ENCODE data around the gene CCDC154.

CCDC154 gene

DNA sequence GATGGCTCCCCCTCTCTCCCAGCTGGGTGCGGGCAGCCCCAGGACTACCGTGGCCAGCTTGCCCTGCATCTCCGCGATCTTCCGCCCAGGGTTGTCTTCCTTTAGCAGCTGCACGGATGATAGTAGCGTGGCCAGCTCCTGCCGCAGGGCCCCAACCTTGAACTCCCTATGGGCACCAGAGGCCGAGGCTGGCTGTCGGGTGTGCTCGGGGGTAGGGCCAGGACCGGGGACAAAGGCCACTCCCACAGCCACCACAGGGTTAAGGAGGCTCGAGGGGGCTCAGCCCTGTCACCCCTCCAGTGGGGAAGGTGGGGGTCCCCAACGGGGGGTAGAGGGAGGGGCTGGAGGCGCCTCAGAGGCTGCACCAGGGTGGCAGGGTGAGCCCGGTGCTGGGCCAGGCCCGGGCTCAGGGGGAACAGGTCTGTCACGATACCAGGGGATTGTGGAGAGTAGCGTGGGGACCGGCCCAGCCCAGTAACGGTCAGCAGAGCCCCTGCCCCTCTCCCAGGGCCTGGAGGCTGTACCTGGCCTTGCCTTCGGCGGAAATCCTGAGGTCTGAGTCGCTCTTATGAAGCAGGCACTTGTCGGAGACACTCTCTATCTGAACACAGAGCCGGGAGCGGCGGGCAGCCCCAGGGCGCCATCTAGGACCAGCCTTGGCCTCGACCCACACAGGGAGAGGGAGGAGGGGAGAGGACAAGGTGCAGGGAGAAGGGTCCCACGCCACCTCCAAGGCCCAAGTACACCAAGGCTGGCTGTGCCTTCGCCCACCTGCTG is 8.2 kb downstream of the CCDC154 start:
- DNase-seq: no peak

DNA sequence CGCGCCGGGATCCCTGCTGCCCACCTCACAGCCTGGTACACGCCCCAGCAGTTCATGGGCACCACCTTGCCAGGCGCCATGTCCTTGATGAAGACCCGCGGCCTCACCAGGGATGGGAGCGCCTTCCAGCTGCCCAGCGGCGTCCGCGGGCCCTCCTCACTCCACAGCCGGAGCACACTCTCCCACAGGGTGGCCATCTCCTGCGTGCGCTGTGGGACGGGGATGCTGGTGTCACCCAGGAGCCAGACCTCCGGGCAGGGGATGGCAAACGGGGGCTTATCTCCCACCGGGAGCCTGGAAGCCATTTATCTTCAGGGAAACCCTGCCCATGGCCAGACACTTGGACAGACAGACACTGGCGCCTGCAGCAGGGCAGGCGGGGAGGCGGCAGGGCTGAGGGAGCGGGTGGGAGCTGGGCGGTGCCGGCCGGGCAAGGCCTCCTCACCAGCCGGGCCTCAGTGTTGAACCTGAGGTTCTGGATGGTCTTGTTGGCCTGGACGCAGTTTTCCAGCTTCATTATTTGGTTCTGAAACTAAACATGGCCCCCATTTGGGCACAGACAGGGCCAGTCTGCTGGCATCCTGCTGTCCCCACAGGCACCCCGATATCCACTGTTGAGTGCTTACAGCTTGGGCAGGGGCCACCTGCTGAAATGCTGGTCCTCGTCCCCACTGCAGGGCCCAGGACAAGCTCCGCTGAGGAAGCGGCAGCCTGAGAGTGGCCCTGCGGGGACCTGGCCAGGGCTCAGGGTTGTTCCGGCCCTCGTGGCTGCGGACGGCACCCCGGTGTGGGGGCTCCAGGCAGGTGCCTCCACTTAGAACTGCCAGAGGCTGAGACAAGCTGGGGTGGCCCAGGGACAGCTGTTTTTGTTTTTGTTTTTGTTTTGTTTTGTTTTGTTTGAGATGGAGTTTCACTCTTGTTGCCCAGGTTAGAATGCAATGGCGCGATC is 9.4 kb downstream of the CCDC154 start:
- DNase-seq: no peak

DNA sequence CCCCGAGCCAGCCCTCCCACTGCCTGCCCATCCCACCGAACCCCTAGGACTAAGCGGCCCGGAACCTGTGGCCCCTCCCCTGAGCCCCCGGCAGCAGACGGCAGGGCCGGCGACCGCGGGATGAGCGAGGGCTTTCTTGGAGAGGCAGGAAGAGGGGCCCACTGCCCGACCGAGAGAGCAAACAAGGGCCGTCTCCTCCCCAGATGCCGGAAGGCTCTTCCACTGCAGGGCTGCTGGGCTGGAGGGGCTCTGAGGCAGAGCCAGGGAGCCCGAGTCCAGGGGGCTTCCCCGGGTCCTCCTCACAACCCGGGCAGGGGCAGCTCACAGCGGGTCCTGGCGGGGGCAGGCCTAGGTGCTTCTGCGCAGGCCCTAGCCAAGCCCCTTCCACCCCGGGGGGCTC is 10.6 kb downstream of the CCDC154 start:
- DNase-seq: no peak

- no peak for DNase-seq
Observed at GRCh38 chr16:1433263-1433560, 11.1 kb downstream of the CCDC154 start.

GRCh38 chr16:1432388-1433262 is 11.7 kb downstream of the CCDC154 start:
- no peak for DNase-seq

GRCh38 chr16:1431497-1432270 is 12.7 kb downstream of the CCDC154 start:
- no peak for DNase-seq

GRCh38 chr16:1430759-1431496 is 13.4 kb downstream of the CCDC154 start, which contains the start of gene PERCC1:
Gene PERCC1 (plus strand): TSS chr16:1431078. CDS start chr16:1432594, 1,516 bp downstream.
- no peak for DNase-seq

GRCh38 chr16:1430214-1430758 is 14.1 kb downstream of the CCDC154 start:
- no peak for DNase-seq

GRCh38 chr16:1429631-1430030 is 14.7 kb downstream of the CCDC154 start:
- no peak for DNase-seq

- no peak for DNase-seq
Observed at GRCh38 chr16:1429012-1429411, 15.3 kb downstream of the CCDC154 start.

DNA sequence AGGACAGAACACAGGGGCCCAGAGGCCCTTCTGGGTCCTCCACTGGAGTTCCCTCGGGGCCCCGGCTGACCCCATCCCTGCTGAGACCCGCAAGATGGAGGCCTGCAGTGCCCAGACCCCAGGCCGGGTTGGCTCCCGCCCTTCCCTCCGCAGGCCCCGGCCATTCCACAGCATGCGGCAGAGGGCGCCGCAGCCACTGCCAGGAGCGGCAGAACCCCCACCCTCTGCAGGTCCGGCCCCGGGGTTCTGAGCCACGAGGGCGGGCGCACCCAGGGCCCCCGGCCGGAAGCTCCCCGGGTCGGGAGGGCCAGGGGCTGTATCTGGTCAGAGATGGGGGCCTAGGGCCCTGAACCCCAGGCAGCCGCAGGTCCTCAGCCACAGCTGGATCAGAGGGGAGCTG is 15.8 kb downstream of the CCDC154 start:
- no peak for DNase-seq

- DNase-seq: no peak
Observed at GRCh38 chr16:1427473-1428461, 16.6 kb downstream of the CCDC154 start.

DNA sequence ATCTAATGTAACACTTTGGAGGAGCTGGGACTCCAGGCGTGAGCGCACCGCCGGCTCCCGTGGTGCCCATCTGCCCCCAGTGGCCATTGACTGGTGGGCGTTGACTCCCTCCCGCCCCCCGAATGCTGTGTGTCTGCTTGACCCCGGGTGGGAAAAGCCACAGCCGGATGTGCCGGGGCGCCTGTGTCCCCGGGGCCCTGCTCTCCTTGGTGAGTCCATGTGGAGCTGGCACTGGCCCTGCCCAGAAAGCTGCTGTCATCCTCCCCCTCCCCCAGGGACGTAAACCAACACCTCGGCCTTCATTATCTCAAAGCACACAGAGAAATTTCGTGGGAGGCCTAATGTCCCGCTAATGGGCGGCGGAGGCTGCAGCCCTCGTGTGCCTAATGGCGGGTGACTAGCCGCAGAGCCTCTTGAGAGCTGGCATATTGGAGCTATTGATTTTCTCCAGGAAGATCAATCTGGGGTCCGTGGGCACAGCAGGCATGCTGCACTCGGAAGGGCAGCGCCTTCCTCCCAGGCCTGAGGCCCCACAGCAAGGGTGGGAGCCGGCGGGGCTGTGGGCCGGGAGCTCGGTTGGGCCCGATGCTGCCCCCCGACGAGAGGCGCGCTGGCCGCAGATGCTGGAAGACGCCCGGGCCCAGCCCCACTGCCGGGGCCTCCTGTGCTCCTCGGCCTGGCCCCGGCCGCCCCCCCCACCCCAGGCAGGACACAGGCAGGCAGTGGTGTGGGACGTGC is 17.5 kb downstream of the CCDC154 start:
- peak; percentile 26 for DNase-seq

DNA sequence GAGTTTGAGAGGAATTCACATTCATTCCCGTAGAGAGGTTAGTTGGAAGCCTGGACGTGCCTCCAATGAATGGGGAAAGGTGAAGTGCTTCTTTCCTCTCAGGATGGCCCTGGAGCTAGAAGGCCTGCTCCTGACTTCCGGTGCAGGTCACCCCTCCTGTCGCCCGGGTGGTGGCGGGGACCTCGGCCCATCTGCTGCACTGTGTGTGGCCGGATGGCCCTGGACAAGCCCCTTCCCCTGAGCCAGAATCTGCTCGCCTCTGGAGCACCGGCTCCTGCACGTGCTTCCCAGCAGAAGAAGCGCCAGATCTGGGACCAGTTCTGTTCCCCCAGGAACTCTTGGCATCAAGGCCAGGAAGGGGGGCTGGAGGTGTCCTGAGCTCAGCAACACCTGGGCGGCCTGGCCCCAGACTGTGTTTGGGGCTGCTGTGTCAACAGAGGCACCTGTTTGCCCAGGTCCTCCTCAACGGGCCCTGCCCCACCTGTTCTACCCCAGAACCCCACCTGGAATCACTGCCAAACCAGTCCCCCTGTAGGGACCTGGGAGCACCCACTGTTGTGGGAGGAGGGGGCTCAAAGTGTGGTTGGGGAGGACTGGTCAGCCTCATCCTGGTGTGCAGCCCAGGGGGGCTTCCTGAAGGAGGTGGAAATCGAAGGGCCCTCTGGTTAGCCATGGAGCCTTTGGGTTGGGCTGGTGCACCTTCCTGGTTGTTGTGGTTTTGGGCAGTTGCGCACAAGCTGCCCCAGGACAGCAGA is 18.6 kb downstream of the CCDC154 start:
- no peak for DNase-seq

DNA sequence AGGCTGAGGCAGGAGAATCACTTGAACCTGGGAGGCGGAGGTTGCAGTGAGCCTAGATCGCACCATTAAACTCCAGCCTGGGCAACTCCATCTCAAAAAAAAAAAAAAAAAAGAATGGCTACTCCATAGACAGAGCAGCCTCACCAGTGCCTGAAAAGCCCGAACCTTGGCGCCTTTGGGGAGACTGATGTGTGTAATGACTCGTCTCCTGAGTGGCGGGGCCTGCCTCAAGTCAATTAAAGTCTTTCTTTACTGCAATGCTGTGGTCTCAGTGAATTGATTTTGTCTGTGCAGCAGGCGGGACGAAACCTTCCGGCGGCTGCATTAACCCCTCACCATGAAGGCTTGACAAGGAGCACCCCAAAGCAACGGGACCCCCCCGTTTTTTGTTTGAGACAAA is 20.3 kb downstream of the CCDC154 start:
- DNase-seq: no peak

GRCh38 chr16:1422076-1422475 is 22.3 kb downstream of the CCDC154 start:
- no peak for DNase-seq

DNA sequence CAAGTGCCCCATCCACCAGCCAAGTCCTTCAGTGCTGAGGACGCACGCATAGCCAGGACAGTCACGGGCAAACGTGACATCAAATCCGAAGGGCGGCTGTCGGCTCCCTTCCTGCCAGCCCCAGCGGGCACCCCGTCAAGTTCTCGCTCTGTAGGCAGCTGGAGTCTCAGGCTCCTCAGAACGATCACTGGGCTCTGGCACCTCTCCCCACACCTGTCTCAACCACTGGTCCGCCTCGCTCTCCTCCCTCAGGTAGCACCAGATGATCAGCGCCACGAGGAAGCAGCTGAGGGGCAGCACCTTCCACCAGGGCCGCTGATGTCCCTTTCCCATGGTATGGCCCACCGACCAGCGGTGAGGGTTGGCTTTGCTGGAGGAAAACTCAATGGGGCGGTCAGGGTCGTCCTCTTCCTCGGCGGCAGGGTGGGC is 24.2 kb downstream of the CCDC154 start:
- DNase-seq: no peak

GRCh38 chr16:1416521-1416941 is 27.8 kb downstream of the CCDC154 start:
- DNase-seq: no peak

Measured in NCI-H1436 treated with DMSO at 0.1 percent for 48 hours (cell line).